GM12801 (cell line): ENCODE measurements around the gene IGSF22.

Source experiments
- TF ChIP-seq, protein P1 (sequence below): IDR thresholded peaks from one replicate; pipeline ENCODE4 v1.5.1; 2011; ENCODE audit warnings: control low read depth; ENCODE audit not compliant: insufficient read length; ENCODE audit errors: extremely low read depth

Gene IGSF22

GRCh38 chr11:18710545-18710944, 15.4 kb downstream of the IGSF22 start:
- TF ChIP-seq, protein P1, sequence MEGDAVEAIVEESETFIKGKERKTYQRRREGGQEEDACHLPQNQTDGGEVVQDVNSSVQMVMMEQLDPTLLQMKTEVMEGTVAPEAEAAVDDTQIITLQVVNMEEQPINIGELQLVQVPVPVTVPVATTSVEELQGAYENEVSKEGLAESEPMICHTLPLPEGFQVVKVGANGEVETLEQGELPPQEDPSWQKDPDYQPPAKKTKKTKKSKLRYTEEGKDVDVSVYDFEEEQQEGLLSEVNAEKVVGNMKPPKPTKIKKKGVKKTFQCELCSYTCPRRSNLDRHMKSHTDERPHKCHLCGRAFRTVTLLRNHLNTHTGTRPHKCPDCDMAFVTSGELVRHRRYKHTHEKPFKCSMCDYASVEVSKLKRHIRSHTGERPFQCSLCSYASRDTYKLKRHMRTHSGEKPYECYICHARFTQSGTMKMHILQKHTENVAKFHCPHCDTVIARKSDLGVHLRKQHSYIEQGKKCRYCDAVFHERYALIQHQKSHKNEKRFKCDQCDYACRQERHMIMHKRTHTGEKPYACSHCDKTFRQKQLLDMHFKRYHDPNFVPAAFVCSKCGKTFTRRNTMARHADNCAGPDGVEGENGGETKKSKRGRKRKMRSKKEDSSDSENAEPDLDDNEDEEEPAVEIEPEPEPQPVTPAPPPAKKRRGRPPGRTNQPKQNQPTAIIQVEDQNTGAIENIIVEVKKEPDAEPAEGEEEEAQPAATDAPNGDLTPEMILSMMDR: no peak

DNA sequence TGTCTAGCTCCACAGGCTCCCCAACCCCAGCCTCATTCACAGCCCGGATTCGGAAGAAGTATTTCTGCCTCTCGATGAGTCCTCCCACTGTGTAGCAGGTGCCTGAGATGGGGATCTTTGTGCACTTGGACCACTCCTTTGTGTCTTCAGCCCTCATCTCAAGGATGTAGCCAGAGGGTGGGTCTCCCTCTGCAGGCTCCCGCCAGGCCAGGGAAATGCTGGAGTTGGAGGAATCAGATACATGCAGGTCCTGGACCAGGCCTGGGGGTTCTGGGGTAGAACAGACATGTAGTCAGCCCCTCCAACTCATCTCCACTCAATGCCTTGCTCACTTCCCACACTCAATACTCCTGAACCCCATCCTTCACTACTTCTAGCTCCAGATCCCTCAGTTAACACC, 16.6 kb downstream of the IGSF22 start:
- TF ChIP-seq, protein P1: no peak

DNA sequence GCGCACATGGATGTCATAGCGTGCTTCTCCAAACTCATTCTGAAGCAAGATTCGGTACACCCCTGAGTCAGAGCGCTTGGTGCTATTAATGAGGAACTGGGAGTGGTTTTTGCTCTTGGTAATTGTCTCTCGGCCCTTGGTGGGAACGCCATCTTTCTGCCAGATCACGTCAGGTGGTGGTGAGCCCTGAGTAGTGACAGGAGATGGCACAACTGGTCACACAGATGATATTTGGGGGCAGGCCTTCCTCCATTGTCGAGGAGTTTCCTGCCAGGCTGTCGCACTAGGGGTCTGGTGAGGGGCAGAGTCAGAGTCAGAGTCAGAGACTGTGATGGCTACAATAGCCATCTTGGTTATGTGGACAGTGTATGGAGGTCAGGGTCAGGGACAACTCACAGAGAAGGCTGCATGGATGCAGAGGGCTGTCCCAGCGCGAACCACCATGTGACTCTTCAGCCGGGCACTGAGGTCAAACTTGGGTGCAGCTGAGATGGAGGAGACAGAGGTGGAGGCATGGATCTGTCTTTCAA, 18.1 kb downstream of the IGSF22 start:
- TF ChIP-seq, protein P1: no peak

GRCh38 chr11:18706330-18707243, 19.4 kb downstream of the IGSF22 start:
- TF ChIP-seq, protein P1: no peak

DNA sequence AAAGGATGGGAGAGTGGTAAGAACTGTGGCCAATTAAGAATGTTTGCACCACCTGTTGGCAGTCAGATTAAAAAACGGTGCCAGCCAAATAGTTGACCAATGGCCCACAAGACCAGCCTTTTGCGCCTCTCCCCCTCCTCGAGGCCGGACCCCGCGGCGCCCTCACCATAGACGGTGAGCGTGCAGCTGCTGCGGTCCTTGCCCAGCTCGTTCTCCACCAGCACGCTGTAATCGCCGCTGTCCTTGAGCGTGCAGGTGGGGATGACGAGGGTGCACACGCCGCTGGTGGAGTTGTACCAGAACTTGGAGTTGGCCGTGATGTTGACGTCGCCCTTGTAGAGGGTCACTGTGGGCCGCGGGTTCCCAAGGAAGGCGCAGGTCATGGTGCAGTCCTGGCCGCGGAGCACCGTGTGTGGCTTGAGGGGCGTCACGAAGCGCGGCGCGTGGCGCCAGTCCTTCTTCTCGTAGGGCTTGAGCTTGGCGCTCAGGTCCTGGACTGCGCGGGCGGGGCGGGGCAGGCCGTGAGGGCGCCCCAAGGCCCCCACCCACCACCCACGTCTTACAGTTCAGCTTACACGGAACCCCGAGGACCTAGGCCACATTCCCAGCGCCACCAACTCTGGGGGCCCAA, 20.2 kb downstream of the IGSF22 start:
- TF ChIP-seq, protein P1: no peak

GRCh38 chr11:18704698-18705097, 21.3 kb downstream of the IGSF22 start:
- TF ChIP-seq, protein P1: no peak

- TF ChIP-seq, protein P1: no peak
Measured at GRCh38 chr11:18704045-18704645, 21.8 kb downstream of the IGSF22 start.
